C4-2B (cell line): ENCODE data around the gene SLC39A6.
"Not testable (repeated sequence)": the region's sequence is repeated elsewhere in the genome, so short reads cannot be mapped to it uniquely, and the experiment has no call there.

Source experiments
- H3K27ac ChIP-seq: fragments of 450-650 bp; 2 replicates; pipeline ENCODE4 v1.5.1; 2017
- ZFX ChIP-seq: fragments of 450-650 bp; IDR thresholded peaks from 2 replicates; pipeline ENCODE4 v1.6.1; 2017
- TF ChIP-seq, protein P1 (sequence below): fragments of 450-650 bp; conservative IDR thresholded peaks from 2 replicates; pipeline ENCODE4 v1.5.1; 2017; ENCODE audit warnings: mild to moderate bottlenecking

The SLC39A6 gene

DNA sequence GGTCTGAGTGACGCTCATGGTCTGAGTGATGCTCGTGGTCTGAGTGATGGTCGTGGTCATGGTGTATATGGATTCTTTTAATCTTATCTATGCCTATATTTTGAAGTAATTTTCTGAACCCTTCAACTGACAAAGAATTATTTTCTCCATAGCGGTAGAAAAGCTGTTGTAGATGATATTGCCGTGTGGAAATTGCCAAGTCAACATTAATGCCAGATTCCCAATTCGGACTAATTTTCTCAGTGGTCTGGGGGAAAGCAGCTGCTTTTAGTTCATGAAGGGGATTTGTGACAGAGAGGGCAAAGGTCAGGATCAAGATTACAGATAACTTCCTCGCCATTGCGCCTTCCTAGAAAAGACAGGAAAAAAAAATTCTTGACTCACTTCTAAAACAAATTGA lies 2.5 kb downstream of the SLC39A6 start:
- TF ChIP-seq ZFX, result no peak
- TF ChIP-seq, protein P1, sequence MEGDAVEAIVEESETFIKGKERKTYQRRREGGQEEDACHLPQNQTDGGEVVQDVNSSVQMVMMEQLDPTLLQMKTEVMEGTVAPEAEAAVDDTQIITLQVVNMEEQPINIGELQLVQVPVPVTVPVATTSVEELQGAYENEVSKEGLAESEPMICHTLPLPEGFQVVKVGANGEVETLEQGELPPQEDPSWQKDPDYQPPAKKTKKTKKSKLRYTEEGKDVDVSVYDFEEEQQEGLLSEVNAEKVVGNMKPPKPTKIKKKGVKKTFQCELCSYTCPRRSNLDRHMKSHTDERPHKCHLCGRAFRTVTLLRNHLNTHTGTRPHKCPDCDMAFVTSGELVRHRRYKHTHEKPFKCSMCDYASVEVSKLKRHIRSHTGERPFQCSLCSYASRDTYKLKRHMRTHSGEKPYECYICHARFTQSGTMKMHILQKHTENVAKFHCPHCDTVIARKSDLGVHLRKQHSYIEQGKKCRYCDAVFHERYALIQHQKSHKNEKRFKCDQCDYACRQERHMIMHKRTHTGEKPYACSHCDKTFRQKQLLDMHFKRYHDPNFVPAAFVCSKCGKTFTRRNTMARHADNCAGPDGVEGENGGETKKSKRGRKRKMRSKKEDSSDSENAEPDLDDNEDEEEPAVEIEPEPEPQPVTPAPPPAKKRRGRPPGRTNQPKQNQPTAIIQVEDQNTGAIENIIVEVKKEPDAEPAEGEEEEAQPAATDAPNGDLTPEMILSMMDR, result no peak
- no peak overlapping the region for H3K27ac ChIP-seq

DNA sequence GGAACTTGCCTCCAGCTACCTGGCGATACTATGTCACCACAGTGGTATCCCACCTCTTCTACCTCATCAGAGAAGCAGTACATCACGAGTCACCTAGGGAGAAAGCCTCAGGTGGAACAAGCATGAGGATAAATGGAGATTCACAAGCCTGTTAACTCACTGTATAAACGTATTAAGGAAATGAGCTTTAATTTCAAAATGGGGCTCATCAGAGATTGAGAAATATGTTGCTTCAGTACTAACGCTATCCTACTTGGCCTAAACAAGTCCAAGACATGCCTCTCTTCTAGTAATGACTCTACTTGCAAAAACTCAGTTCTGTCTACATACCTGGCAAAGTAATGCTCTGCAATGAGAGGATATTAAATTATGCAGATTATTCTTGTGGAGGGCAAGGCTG lies 4.3 kb downstream of the SLC39A6 start:
- no peak overlapping the region for H3K27ac ChIP-seq
- TF ChIP-seq, protein P1, result no peak
- TF ChIP-seq ZFX, result no peak

DNA sequence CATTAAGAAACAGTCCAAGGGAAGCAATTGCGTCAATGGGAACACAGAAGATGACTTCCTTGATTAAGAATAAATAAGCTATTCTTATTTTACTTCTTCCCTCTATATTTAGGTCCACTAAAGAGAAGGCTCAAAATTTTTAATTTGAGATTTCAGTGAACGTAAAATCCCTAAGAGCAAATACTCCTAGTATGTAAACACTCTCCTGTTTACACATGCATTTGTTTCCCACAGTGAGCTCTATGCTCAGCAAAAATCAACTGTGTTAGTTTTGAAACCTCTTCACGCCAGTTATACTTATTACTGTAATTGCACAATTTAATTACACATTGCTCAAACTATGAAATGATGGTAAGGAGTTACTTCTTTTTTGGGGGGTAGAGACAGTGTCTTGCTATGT lies 8.8 kb downstream of the SLC39A6 start:
- H3K27ac ChIP-seq, result no peak overlapping the region
- TF ChIP-seq, protein P1, result no peak
- TF ChIP-seq ZFX, result no peak

DNA sequence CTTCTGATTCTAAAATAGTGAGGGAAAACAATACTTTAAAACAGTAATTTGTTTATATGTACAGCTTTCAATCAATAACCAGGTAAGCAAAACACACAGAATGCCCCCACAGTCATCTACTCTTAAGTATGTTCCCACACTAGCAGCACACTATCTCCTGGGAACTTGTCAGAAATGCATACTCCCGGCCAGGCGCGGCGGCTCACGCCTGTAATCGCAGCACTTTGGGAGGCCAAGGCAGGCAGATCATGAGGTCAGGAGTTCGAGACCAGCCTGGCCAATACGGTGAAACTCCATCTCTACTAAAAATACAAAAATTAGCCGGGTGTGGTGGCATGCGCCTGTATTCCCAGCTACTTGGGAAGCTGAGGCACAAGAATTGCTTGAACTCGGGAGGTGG lies 12.4 kb downstream of the SLC39A6 start:
- H3K27ac ChIP-seq, result not testable (repeated sequence)

DNA sequence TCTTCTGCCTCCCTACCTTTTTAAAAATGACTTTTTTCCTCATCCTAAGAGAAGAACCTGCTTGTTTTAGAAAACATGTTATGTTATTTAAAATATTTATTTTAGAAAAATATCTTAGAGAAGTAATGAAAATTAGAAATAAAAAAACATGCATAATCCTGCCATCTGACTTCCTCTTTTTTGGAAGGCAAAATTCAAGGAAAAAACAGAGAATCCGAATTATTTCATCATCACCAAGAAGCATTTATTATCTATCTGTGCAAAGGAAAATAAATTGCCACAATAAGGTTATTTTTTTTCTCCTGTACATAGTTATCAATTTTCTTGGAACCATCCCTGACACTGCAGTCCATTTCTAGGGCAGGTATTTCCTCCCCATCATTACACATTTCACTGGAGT lies 14.4 kb downstream of the SLC39A6 start:
- TF ChIP-seq ZFX, result no peak
- TF ChIP-seq, protein P1, result no peak
- H3K27ac ChIP-seq, result no peak overlapping the region

DNA sequence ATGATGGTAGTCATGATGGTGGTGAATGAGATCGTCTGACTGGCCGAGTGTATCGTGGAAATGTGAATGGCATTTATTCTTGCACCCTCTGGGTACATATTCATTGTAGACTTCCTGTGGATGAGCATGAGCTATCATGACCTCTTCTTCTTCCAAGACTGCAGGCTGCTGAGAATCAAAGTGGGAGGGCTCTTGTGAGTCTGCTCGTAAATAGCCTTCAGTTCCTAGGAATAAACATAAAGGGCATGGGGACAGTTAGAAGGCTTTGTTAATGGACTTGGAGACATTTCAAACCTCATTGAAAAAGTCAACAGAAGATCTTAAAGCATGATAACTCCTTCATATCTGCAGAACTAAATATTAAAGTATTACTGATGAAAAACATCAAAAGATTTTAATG lies 14.9 kb downstream of the SLC39A6 start:
- H3K27ac ChIP-seq, result peak overlapping the region; percentile 16; the same call in 1 of the 2 replicates
- TF ChIP-seq, protein P1, result no peak
- no peak for TF ChIP-seq ZFX

DNA sequence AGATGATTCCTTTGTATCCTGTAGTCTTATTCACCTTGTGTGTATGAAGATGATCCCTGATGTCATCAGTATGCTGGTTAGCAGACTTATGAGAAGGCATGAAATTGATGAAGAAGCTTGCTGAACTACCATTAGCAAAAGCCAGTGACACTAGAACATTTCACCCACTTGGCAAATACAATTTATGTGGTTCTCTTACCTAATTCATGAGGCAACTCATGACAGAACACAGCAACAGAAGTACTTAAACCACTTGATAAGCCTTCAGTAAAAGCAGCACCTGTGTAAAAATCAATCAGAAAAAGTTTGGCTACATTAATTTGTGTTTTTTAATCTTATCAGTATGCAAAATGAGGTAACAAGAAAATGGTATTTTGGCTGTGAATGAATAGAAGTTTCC lies 16.8 kb downstream of the SLC39A6 start:
- TF ChIP-seq, protein P1, result no peak
- no peak for TF ChIP-seq ZFX
- no peak overlapping the region for H3K27ac ChIP-seq

DNA sequence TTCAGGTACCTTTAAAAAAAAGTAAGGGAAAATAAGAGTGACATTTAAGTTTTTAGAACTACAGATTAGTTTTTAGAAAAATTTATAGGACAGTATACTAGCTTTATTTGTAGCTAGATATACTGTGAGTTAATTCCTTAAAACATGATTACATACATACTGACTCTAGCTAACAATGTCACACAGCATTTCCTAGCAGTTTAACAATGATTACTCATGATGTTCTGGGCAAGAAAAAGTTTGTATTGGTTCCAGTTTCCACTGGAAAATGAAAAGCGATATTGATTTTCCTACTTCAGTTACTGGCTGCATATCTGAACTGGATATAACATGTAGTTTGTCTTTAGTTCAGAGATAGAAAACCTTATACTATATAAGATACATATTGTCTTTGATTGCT lies 19.4 kb downstream of the SLC39A6 start:
- H3K27ac ChIP-seq, result no peak overlapping the region

More for the DNA sequence above, 19.4 kb downstream of the SLC39A6 start:
- TF ChIP-seq, protein P1, result no peak
- no peak for TF ChIP-seq ZFX
